ENCODE measurements around the gene PTPN2. TPM values are rescaled to one million over a fixed set of nuclear protein-coding genes. Genes with fewer than 3 reads are reported as not detected.

PTPN2 gene
- polyA plus RNA-seq, 1 experiment: 25.9 TPM

GRCh38 chr18:12860530-12860929 is 23.5 kb downstream of the PTPN2 start:
- no peaks in the 10 kb centered on the region for H3K27me3 ChIP-seq (ENCODE audit: control insufficient read depth, insufficient read depth, low read length)
- POLR2A ChIA-PET: interaction anchor here (1.2 kb wide), 1 partner anchor 23 kb away, joined by 5 read pairs; no protein-coding TSS in a partner anchor
- DNase-seq (ENCODE audit: low read depth, low spot score): no peak
- no peaks in the 10 kb centered on the region for H3K9me3 ChIP-seq (ENCODE audit: control insufficient read depth, insufficient read depth, low read length)
- TF ChIP-seq, protein P1, sequence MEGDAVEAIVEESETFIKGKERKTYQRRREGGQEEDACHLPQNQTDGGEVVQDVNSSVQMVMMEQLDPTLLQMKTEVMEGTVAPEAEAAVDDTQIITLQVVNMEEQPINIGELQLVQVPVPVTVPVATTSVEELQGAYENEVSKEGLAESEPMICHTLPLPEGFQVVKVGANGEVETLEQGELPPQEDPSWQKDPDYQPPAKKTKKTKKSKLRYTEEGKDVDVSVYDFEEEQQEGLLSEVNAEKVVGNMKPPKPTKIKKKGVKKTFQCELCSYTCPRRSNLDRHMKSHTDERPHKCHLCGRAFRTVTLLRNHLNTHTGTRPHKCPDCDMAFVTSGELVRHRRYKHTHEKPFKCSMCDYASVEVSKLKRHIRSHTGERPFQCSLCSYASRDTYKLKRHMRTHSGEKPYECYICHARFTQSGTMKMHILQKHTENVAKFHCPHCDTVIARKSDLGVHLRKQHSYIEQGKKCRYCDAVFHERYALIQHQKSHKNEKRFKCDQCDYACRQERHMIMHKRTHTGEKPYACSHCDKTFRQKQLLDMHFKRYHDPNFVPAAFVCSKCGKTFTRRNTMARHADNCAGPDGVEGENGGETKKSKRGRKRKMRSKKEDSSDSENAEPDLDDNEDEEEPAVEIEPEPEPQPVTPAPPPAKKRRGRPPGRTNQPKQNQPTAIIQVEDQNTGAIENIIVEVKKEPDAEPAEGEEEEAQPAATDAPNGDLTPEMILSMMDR (IDR thresholded peaks at IDR 0.05; ENCODE audit: low read depth, low read length): no peak
- H3K27ac ChIP-seq (ENCODE audit: low read depth, low read length): no peak overlapping the region
- no peak overlapping the region for H3K4me3 ChIP-seq (ENCODE audit: low read depth, low read length)
- CTCF ChIA-PET: interaction anchor here (0.6 kb wide), 1 partner anchor 29 kb away, joined by 4 read pairs; no protein-coding TSS in a partner anchor

DNA sequence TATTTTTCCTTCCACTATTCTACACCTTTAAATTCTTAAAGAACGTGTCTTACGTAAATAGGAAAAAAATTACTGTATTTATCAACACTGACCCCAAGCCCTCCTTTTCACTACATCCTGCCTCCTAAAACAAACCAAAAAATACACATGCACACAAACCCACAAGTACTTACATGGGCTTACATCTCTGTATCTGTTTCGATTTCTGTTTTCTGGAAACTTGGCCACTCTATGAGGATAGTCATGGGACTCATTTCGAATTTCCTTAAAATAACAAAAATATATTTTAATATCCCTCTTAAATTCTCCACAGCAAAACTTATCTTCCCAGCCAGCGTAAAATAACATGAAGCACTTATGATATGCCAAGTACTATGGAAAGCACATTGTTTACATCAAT is 25.0 kb downstream of the PTPN2 start:
- no peak overlapping the region for H3K4me3 ChIP-seq (ENCODE audit: low read depth, low read length)
- CTCF ChIA-PET: no interaction called here
- DNase-seq (ENCODE audit: low read depth, low spot score): no peak
- H3K27me3 ChIP-seq (ENCODE audit: control insufficient read depth, insufficient read depth, low read length): no peaks in the 10 kb centered on the region
- TF ChIP-seq, protein P1 (IDR thresholded peaks at IDR 0.05; ENCODE audit: low read depth, low read length): no peak
- H3K9me3 ChIP-seq (ENCODE audit: control insufficient read depth, insufficient read depth, low read length): no peaks in the 10 kb centered on the region
- H3K27ac ChIP-seq (ENCODE audit: low read depth, low read length): no peak overlapping the region
- POLR2A ChIA-PET: no interaction called here

GRCh38 chr18:12857991-12858544 is 26.0 kb downstream of the PTPN2 start:
- Histone ChIP-seq H3K9me3 (ENCODE audit: control insufficient read depth, insufficient read depth, low read length) (no peaks in the 10 kb centered on the region), H3K27ac (ENCODE audit: low read depth, low read length) (no peak overlapping the region), H3K4me3 (ENCODE audit: low read depth, low read length) (no peak overlapping the region), H3K27me3 (ENCODE audit: control insufficient read depth, insufficient read depth, low read length) (no peaks in the 10 kb centered on the region)
- CTCF ChIA-PET: no interaction called here
- DNase-seq (ENCODE audit: low read depth, low spot score): no peak
- TF ChIP-seq, protein P1 (IDR thresholded peaks at IDR 0.05; ENCODE audit: low read depth, low read length): no peak
- POLR2A ChIA-PET: no interaction called here

GRCh38 chr18:12857215-12857905 is 26.7 kb downstream of the PTPN2 start:
- no peak overlapping the region for H3K27ac ChIP-seq (ENCODE audit: low read depth, low read length)
- H3K27me3 ChIP-seq (ENCODE audit: control insufficient read depth, insufficient read depth, low read length): no peaks in the 10 kb centered on the region
- ChIA-PET POLR2A (no interaction called here), CTCF (no interaction called here)
- H3K4me3 ChIP-seq (ENCODE audit: low read depth, low read length): no peak overlapping the region
- TF ChIP-seq, protein P1 (IDR thresholded peaks at IDR 0.05; ENCODE audit: low read depth, low read length): no peak
- H3K9me3 ChIP-seq (ENCODE audit: control insufficient read depth, insufficient read depth, low read length): no peaks in the 10 kb centered on the region
- no peak for DNase-seq (ENCODE audit: low read depth, low spot score)

DNA sequence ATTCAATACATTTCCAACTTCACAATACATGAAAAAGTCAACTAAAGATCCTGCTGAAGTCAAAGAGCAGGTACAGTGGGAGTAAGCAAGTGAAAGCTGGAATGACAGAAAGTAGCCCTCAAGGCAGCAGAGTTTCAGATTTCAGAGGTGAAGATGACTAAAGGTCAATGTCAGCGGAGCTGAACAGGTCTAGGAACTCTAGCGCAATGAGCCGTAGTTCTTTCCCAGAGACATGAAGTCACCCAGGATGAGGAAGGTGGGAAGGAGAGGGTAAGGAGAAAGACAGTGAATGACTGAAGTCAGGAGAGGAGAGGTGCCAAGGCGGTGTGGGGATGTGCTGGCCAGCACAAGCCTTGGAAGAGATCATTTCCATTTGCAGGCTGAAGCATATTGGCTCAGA is 28.1 kb downstream of the PTPN2 start:
- DNase-seq (ENCODE audit: low read depth, low spot score): no peak
- TF ChIP-seq, protein P1 (IDR thresholded peaks at IDR 0.05; ENCODE audit: low read depth, low read length): no peak
- Histone ChIP-seq H3K27ac (ENCODE audit: low read depth, low read length) (no peak overlapping the region), H3K27me3 (ENCODE audit: control insufficient read depth, insufficient read depth, low read length) (no peaks in the 10 kb centered on the region), H3K9me3 (ENCODE audit: control insufficient read depth, insufficient read depth, low read length) (no peaks in the 10 kb centered on the region), H3K4me3 (ENCODE audit: low read depth, low read length) (no peak overlapping the region)
- ChIA-PET POLR2A (interaction anchor here (0.5 kb wide), 2 partner anchors 26 to 28 kb away, joined by 3 to 6 read pairs; no protein-coding TSS in a partner anchor), CTCF (no interaction called here)
